Ishikawa (cell line): ENCODE measurements around the gene MTAP.

Source experiments
- MAX ChIP-seq: IDR thresholded peaks from 2 replicates; pipeline ENCODE4 v1.6.1; 2012
- USF1 ChIP-seq: IDR thresholded peaks from 2 replicates; pipeline ENCODE4 v1.6.1; 2012

- TF ChIP-seq MAX, result no peak
- TF ChIP-seq USF1, result no peak
Observed at GRCh38 chr9:21889673-21890072, 87.2 kb downstream of the MTAP start.
